ENCODE measurements around the gene HIRIP3.
A peak's percentile ranks its signal among the peaks of the same experiment; 100 is the strongest.
"Not testable (repeated sequence)": the region's sequence is repeated elsewhere in the genome, so short reads cannot be mapped to it uniquely, and the experiment has no call there.

The HIRIP3 gene, protein sequence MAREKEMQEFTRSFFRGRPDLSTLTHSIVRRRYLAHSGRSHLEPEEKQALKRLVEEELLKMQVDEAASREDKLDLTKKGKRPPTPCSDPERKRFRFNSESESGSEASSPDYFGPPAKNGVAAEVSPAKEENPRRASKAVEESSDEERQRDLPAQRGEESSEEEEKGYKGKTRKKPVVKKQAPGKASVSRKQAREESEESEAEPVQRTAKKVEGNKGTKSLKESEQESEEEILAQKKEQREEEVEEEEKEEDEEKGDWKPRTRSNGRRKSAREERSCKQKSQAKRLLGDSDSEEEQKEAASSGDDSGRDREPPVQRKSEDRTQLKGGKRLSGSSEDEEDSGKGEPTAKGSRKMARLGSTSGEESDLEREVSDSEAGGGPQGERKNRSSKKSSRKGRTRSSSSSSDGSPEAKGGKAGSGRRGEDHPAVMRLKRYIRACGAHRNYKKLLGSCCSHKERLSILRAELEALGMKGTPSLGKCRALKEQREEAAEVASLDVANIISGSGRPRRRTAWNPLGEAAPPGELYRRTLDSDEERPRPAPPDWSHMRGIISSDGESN
- total RNA-seq = 15.8 to 25.5 (median 17.5) reads per million in 3 experiments

DNA sequence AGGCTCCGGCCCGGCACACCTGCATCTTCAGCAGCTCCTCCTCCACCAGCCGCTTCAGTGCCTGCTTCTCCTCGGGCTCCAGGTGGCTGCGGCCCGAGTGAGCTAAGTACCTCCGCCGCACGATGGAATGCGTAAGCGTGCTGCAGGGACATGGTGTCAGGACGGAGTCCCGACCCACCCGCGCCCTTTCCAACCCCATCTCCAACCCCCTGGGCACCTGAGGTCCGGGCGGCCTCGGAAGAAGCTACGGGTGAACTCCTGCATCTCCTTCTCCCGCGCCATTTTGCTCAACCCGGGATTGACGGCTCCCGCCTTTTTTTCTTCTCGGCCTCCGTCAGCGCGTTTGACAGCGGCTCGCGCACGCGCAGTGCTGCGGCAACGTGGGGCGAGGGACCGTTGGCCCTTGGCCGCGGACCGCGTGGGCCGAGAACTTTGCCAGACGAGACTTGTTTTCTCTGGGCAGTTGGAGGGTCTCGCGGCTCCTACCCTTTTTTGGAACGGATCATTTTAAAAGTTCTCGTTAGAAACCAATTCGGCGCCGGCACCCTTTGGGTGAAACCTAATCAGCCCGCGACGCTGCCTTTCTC, at the start of gene HIRIP3:
Gene HIRIP3 (minus strand): TSS at position 294 of the 587 bp plus-strand sequence. CDS start 12 bp downstream, at position 282.
- peak; percentile 87 for DNase-seq

DNA sequence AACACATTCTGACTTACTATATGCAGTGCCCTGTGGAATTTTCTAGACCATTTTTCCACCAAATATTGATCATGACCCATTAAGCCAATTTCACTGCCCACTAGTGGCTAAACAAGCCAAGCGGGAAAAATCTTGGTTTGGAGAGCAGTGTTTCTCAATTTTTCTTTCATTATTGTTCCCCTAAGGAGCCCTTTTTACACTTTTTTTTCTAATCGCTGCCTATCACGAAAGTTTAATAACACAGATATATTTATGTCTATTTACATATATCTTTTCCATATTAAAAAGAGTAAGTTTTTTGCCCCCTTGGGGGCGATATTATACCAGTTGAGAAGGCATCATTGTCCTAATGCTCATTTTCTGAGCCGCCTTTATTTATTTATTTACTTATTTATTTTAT, 46.4 kb upstream of the HIRIP3 start:
- peak; percentile 27 for DNase-seq

DNA sequence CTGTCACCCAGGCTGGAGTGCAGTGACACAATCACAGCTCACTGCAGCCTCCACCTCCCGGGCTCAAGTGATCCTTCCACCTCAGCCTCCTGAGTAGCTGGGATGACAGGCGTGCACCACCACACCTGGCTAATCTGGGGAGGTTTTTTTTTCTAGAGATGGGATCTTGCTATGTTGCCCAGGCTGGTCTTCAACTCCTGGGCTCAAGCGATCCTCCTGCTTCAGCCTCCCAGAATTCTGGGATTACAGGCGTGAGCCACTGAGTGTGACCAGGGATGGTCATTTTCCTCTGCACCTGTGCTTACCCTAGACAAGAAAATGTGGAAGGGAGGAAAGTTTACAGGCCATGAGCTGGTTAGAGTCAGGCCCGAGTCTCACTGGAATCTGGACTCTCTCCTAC, 45.3 kb upstream of the HIRIP3 start:
- not testable (repeated sequence) for DNase-seq

DNA sequence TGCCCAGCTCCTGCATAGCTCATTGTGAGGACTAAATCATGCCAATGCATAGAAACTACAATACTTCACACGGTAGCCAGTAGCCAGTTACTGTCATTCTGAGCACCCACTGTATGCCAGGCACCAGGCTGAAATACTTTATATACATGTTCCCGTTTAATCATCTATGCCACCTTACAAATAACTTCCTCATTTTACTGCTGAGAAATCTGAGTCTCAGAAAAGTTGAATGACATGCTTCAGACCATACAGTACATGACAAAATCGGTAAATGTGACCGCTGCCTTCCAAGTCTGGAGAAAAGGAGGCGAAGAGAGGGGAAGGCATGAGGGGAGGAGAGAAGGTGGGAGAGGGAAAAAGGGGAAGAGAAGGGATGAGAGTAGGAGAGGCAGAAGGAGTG, 44.8 kb upstream of the HIRIP3 start:
- DNase-seq = no peak

DNA sequence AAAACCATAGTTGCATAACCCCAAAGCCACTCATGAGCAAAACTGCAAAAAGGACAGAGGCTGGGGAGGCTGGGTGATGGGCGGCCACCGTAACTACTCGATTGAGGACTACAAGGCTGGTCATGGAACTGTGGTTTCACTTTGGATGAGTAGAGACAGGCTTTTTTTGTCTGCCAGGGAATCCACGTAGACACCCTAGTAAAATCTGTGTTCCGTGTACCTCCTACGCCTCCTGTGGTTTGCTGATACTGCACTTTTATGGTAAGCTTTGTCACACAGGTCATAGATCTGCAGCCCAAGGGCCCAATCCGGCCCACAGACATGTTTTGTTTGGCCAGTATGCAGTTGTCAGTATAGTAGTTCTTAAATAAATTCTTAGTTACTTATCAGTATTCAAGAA, 37.9 kb upstream of the HIRIP3 start:
- no peak for DNase-seq

DNA sequence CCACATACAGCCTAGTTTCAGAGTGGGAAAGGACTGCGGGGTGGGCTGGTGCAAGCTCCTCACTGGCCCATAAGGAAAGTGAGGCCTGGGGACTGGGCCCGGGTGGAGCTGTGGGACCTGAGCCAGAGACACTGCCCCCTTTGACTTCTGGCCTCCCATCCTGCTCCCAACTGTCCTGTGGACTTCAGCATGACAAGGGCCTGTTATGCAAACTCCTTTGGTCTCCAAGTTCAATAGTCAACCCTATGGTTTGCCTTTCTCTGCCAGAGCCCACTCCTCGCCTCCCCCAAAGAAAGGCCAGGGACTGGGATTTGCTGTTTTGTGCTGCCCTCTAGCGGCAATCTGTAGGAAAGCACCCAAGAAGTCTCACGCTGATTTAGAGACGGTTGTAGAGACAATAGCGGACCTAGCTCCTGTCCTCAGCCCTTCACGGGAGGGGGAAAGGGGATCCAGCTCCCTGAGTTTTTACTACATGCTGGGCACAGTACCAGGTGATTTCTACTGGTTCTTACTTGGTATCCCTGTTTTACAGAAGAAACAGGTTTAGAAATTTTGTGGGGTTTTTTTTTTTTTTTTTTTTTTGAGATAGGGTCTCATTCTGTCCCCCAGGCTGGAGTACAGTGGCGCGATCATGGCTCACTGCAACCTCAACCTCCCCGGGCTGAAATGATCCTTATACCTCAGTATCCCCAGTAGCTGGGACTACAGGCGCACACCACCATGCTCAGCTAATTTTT, 36.8 kb upstream of the HIRIP3 start:
- DNase-seq = peak; percentile 58

DNA sequence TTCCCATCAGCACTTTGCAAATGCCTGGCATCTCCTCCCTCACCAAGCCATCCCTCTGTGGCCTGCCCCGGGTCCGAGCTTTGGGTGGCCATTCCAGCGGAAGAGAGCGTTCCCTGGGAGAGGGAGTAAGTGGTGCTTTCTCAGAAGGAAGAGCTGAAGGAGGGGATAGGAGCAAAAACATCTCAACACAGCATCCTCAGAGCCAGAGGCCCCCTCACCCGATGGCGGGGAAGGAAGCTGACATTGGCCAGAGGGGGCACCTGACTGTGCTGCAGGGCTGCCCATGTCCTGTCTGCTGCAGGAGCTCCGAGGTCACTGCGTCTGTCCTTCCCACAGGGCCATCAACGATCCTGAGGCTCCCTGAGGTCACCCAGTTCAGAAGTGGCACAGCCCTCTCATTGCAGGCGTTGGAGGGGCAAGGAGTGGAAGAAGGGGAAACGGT, 36.1 kb upstream of the HIRIP3 start:
- DNase-seq = no peak

DNA sequence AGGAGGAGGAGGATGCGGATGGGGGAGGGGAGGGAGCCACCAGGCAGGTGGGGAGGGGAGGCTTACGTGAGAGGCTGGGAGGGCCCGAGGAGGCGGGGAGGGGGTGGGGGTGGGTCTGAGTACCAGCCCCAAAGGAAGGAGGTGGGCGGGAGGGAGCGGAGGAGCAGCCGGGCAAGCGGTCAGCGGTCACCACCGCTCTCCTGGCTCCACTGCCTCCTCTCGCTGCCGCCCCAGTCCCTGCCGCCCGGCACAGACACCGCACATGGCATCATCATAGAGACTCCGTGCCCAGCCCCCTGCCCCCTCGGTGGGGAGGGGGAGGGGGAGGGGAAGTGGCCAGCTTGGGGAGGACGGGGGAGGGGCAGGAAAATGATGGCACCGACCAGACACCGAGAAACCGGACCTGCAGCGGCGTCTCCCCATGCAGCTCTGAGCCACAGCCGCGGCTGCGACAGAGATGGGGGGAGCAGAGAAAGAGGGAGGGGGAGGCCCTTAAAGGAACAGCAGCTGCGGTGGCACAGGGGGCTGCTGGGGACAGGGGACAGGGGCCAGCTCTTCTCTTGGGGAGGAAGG, 35.5 kb upstream of the HIRIP3 start, which contains the start of gene TLCD3B:
Gene TLCD3B (minus strand): TSS at position 431 of the 573 bp plus-strand sequence. CDS start 744 bp downstream, outside the sequence.
- no peak for DNase-seq

DNA sequence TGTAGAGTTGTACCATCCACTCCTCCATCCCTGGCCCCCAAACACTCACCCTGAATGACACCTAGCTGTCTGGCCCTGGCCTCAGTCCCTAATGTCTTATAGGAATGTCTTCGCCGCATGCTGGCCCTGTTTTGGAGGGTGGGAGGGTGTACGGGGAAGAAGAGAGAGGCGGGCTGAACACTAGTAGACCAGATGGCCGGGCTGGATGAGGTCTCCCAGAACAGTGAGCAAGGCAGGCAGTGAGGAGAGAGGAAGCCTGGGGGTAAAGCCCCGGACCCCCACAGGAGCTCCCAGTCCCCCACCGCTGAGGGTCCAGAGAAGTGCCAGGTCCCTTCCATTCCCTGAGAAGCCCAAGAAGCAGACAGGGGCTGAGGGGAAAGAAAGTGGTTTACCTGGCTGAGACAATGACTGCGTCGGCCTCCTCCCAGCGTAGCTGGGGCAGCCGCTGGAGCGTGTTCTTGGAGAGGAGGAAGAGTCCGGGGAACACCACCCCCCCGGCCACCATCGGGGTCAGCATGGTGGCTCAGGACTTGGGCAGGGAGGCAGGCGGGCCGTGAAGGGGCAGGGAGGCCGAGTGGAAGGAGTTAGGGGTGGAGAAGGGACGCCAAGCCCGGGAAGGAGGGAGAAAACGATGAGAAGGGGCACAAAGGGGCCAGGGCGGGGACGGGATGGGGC, 34.7 kb upstream of the HIRIP3 start:
- no peak for DNase-seq

DNA sequence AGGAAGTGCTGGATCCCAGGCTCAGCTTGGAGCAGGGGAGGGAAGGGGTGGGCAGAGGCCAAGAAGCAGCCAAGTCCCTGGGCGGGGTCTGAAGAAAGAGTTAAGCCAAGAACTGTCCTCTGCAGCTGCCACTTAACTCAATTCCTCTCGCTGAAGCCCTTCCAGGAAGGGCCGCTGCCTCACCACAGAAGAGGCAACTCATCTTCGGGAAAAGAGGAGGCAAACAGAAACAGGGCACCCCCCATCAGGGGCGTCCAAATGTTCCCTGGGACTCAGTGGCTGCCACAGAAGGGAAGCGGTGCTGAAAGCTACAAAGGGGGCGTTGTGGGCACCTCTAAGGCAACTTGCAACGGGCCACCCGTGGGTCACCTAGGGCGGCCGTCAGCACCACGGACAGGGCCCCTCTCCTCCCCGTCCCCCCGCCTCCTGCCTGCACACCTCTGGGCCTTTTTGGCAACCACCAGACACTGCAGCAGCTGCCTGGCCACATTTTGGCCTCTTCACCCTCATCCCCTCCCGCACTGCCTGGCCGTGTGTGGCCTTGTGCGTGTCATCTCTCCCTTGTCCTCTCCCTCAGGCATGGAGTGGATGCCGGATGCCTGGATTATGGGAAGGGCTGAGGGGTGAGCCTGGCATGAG, 33.1 kb upstream of the HIRIP3 start:
- no peak for DNase-seq

DNA sequence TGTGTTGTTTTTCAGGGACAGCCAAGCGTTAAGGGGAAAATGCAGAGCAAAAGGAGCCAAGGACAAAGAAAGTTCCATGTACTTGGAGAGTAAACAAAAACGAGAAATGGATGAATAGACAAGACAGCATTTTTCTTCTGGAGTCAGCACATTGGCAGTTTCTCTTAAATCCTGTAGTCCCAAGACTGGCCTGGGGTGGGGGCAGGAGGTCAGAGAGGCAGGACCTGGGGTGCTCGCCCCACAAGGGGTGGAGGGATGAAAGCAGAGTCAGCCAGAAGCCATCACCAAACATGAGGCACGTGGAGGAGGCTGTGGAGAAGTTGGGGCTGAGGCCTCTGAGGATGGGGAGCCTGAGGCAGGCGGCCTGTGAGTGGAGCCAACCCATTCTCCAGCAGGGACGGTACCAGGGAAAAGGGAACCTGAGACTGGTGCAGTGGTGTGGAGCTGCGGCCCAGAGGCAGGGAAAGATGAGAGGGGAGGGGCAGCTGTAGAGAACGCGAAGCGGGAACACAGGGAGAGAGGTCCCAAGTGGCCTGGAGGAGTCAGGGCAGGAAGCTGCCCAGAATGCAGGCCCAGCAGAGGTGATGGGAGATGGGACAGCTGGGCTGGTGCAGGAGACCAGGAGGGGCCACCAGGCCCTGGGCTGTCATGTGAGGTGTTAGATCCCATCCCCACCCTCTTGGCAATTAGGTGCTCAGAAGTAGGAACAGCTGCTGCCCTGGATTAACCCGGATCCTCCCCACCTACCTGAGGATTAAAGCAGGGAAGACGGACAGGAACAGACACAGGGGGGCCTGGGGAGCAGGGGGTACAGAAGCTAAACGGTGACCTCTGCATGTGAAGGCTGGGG, 32.4 kb upstream of the HIRIP3 start:
- no peak for DNase-seq

DNA sequence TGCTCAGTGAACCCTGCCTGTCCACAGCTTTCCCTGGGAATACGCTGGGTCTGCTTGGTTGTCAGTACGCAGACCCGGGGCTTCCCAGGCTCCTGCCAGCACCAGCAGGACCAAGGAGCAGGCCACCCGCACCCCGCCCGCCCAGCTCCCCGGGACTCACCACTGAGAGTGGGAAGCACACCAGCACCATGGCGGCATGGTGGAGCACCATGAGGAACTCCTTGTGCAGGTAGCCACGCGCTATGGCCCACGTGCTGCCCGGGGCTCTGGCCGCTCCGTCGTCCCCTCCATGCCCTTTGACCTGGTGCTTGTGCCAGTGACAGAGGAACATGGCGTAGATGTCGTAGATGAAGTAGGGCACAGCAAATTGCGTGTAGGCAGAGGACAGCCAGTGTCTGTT, 31.0 kb upstream of the HIRIP3 start:
- DNase-seq = no peak

DNA sequence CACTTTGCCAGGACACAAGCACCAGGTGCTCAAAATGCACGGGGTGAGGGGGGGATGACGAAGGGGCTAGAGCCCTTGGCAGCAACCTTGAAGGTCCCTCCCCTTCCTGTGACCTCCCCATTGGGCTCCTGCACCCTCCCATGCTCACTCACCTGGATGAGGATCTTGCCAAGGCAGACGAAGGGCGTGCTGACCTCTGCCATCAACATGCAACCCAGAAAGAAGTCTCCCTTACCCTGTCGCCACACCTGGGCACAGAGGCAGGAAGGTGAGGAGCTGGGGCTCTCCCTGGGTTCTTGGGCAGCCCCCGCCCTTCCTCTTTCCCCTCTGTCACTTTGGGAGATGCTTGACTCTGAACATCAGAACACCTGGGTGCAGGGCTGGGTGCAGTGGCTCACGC, 30.2 kb upstream of the HIRIP3 start:
- DNase-seq = no peak

DNA sequence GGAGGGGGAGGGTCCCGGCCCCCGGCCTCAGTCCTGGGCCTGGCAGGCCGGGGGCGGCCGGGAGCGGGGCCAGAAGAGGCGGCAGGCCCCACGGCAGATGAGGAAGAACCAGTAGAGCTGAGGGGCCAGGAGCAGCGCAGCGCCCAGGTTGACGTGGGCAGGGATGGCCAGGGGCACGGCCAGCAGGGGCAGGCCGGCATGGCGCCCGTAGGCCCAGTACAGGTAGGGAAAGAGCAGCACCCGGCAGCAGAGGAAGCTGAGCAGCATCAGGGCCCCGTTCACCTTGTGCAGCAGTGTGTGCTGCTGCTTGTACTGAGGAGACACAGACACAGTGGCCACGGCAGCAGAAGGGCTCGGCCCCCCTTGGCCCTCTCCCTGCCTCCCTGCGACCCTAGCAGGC, 29.7 kb upstream of the HIRIP3 start:
- DNase-seq = no peak

DNA sequence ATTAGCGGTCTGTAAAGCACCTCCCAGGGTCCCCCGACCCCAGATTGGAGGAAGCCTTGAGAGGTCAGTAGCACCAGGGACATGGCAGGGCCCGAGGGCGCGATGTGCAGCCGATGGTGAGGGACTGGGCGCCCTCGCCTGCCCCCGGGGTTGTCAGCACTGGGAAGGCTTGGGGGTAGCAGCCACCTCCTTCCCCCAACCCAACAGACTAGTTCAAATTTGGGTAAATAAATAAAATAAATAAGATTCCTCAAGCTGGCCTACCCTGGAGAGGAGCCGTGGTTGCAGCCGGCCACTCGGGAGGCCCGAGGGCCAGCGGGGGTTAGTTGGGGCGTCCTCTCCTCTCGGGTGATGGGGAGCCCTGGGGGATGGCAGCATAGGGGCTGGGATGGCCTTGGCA, 29.0 kb upstream of the HIRIP3 start:
- DNase-seq = no peak

DNA sequence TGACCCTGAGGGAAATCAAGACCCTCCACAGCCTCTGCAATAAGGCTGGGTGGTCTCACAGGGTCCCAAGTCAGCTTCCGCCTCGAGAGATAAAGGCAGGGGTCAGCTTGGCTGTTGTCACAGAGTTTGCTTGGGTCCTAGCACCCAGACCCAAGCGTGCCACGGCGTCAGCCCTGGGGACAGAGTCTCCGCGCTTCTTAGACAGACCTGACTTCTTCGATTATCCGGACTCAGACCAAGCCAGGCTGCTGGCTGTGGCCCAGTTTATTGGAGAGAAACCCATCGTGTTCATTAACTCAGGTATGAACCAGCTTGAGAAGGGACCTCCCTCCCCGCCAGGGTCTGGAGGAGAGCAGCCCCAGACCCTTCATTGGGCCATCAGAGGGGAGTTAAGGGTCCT, 28.2 kb upstream of the HIRIP3 start:
- DNase-seq = no peak

DNA sequence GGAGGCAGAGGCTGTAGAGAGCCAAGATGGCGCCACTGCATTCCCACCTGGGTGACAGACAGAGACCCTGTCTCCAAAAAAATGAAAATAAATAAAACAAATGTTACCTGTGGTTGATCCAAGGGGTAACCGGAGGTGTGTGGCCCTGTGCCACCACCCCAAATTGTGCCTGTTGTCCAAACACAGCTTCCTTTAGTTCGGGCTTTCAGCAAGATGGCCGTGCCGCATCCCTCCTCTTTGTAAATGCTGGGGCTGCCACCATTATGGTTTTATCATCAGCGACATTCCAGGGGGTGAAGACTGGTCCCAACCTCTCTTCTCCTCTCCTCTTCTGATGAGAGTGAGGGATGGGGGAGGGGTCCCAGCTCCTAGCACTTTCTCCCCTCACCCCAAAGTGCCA, 27.5 kb upstream of the HIRIP3 start, which contains the start of gene C16orf92:
Gene C16orf92 (plus strand): TSS at position 312 of the 400 bp plus-strand sequence. CDS start 143 bp downstream, outside the sequence.
- DNase-seq = no peak

DNA sequence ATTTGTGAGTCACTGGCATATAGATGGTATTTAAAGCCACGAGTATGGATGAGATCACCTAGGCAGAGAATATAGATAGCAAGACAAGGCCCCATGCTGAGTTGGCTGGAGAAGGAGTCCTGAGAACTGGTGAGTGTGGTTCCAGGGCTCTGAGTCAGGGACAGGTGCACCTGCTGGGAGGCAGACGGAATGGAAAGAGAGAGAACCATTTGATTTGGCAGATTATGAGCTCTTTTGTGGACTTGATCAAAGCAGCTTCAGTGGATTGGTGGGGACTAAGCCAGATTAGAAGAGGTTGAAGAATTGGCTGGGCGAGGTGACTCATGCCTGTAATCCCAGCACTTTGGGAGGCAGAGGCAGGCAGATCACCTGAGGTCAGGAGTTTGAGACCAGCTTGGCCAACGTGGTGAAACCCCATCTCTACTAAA, 23.3 kb upstream of the HIRIP3 start:
- DNase-seq = no peak

DNA sequence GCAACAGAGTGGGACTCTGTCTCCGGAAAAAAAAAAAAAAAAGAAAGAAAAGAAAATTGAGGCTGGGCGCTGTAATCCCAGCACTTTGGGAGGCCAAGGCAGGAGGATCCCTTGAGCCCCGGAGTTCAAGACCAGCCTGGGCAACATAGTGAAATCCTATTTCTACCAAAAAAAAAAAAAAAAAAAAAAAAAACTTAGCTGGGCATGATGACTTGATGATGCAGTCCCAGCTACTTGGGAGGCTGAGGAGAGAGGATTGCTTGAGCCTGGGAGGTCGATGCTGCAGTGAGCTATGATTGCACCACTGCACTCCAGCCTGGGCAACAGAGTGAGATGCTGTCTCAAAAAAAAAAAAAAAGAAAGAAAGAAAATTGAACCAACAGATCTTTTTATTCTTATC, 22.5 kb upstream of the HIRIP3 start:
- DNase-seq = not testable (repeated sequence)

DNA sequence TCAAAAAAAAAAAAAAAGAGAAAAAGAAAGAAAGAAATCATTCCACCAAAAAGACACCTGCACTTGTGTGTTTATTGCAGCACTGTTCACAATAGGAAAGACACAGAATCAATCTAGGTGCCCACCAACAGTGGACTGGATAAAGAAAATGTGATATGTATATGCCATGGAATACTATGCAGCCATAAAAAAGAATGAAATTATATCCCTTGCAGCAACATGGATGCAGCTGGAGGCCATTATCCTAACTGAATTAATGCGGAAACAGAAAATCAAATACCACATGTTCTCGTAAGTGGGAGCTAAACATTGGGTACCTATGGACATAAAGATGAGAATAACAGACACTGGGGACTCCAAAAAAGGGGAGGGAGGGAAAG, 21.9 kb upstream of the HIRIP3 start:
- no peak for DNase-seq

Measured in central memory CD4-positive, alpha-beta T cell (primary cell).